Measurements from ENCODE around the gene EMCN.
A peak's percentile ranks its signal among the peaks of the same experiment; 100 is the strongest.

The EMCN gene

GRCh38 chr4:100517864-100518341 lies at the start of gene EMCN:
EMCN (minus strand) TSS chr4:100518022; CDS start chr4:100517914, 108 bp downstream.
- H3K4me2 ChIP-seq, result peak within 1 kb of the TSS; percentile 4 to 62 (median 46); a peak in 18 of 22 replicates
- TF ChIP-seq Cebpa-rat (IDR thresholded peaks at IDR 0.05), result no peak
- no peaks in the 10 kb centered on the region for H3K27me3 ChIP-seq
- no peaks in the 10 kb centered on the region for H3K9me3 ChIP-seq (replicated peaks in 1 of 11)
- peaks cover 3 to 19% (median 10%) of the 10 kb centered on the region in 10 experiments; a peak in 15 of 20 replicates for H3K4me1 ChIP-seq
- no peak within 1 kb of the TSS for H3K4me3 ChIP-seq
- no peak within 1 kb of the TSS for H3K9ac ChIP-seq
- no peaks in the 10 kb centered on the region for H3K36me3 ChIP-seq
- no peaks in the 10 kb centered on the region for H4K20me1 ChIP-seq
- no peak within 1 kb of the TSS for H3K27ac ChIP-seq

- Histone ChIP-seq H3K27ac (no peak overlapping the region), H3K27me3 (no peaks in the 10 kb centered on the region), H3K4me1 (peaks cover 0 to 12% (median 0%) of the 10 kb centered on the region in 10 experiments; a peak in 4 of 20 replicates), H3K4me3 (no peak overlapping the region), H3K9me3 (replicated peaks in 1 of 11) (no peaks in the 10 kb centered on the region), H4K20me1 (no peaks in the 10 kb centered on the region), H3K4me2 (no peak overlapping the region), H3K36me3 (no peaks in the 10 kb centered on the region), H3K9ac (no peak overlapping the region)
- no peak for TF ChIP-seq Cebpa-rat (IDR thresholded peaks at IDR 0.05)
Observed at GRCh38 chr4:100566396-100566795, 48.6 kb upstream of the EMCN start.

- Histone ChIP-seq H3K27me3 (no peaks in the 10 kb centered on the region), H3K9ac (no peak overlapping the region), H3K9me3 (replicated peaks in 1 of 11) (0 out of 22 replicates have a peak, but pooled peaks cover 0 to 5% (median 0%) of the 10 kb centered on the region in 11 experiments), H3K27ac (no peak overlapping the region), H3K4me3 (no peak overlapping the region), H4K20me1 (no peaks in the 10 kb centered on the region), H3K36me3 (no peaks in the 10 kb centered on the region), H3K4me1 (no peaks in the 10 kb centered on the region), H3K4me2 (no peak overlapping the region)
- no peak for TF ChIP-seq Cebpa-rat (IDR thresholded peaks at IDR 0.05)
Observed at GRCh38 chr4:100557306-100557705, 39.5 kb upstream of the EMCN start.

- TF ChIP-seq Cebpa-rat (IDR thresholded peaks at IDR 0.05), result no peak
- Histone ChIP-seq H3K4me2 (no peak overlapping the region), H3K9me3 (replicated peaks in 1 of 11) (0 out of 22 replicates have a peak, but pooled peaks cover 0 to under 1% (median 0%) of the 10 kb centered on the region in 11 experiments), H4K20me1 (no peaks in the 10 kb centered on the region), H3K27ac (no peak overlapping the region), H3K9ac (no peak overlapping the region), H3K27me3 (no peaks in the 10 kb centered on the region), H3K4me3 (no peak overlapping the region), H3K4me1 (no peaks in the 10 kb centered on the region), H3K36me3 (no peaks in the 10 kb centered on the region)
Observed at GRCh38 chr4:100555611-100556337, 38.0 kb upstream of the EMCN start.

GRCh38 chr4:100548200-100548560 lies 30.4 kb upstream of the EMCN start:
- TF ChIP-seq Cebpa-rat (IDR thresholded peaks at IDR 0.05), result no peak
- Histone ChIP-seq H3K27me3 (no peaks in the 10 kb centered on the region), H3K9me3 (replicated peaks in 1 of 11) (no peaks in the 10 kb centered on the region), H3K4me3 (no peak overlapping the region), H3K27ac (no peak overlapping the region), H3K36me3 (no peaks in the 10 kb centered on the region), H3K4me1 (peaks cover 0 to 13% (median 0%) of the 10 kb centered on the region in 10 experiments; a peak in 1 of 20 replicates), H3K9ac (no peak overlapping the region), H4K20me1 (no peaks in the 10 kb centered on the region), H3K4me2 (no peak overlapping the region)

GRCh38 chr4:100547541-100548199 lies 29.8 kb upstream of the EMCN start:
- H3K4me2 ChIP-seq, result no peak overlapping the region
- peaks cover 0 to 13% (median 0%) of the 10 kb centered on the region in 10 experiments; a peak in 1 of 20 replicates for H3K4me1 ChIP-seq
- TF ChIP-seq Cebpa-rat (IDR thresholded peaks at IDR 0.05), result no peak

GRCh38 chr4:100545427-100545826 lies 27.6 kb upstream of the EMCN start:
- H3K4me1 ChIP-seq, result peaks cover 0 to 13% (median 0%) of the 10 kb centered on the region in 10 experiments; a peak in 1 of 20 replicates
- no peaks in the 10 kb centered on the region for H3K27me3 ChIP-seq
- no peak overlapping the region for H3K27ac ChIP-seq
- H3K36me3 ChIP-seq, result no peaks in the 10 kb centered on the region
- H3K4me3 ChIP-seq, result no peak overlapping the region
- H3K9me3 ChIP-seq (replicated peaks in 1 of 11), result no peaks in the 10 kb centered on the region
- H4K20me1 ChIP-seq, result no peaks in the 10 kb centered on the region
- no peak overlapping the region for H3K4me2 ChIP-seq
- no peak for TF ChIP-seq Cebpa-rat (IDR thresholded peaks at IDR 0.05)
- H3K9ac ChIP-seq, result no peak overlapping the region

More at GRCh38 chr4:100547541-100548199, 29.8 kb upstream of the EMCN start:
- H3K4me3 ChIP-seq, result no peak overlapping the region
- no peak overlapping the region for H3K27ac ChIP-seq
- no peaks in the 10 kb centered on the region for H3K9me3 ChIP-seq (replicated peaks in 1 of 11)
- no peaks in the 10 kb centered on the region for H3K36me3 ChIP-seq
- no peaks in the 10 kb centered on the region for H3K27me3 ChIP-seq
- H4K20me1 ChIP-seq, result no peaks in the 10 kb centered on the region
- no peak overlapping the region for H3K9ac ChIP-seq

GRCh38 chr4:100540131-100540530 lies 22.3 kb upstream of the EMCN start:
- TF ChIP-seq Cebpa-rat (IDR thresholded peaks at IDR 0.05), result no peak

GRCh38 chr4:100539706-100540105 lies 21.9 kb upstream of the EMCN start:
- peaks cover 0 to 17% (median 4%) of the 10 kb centered on the region in 10 experiments; a peak in 11 of 20 replicates for H3K4me1 ChIP-seq
- H3K27me3 ChIP-seq, result no peaks in the 10 kb centered on the region
- H3K9ac ChIP-seq, result no peak overlapping the region
- TF ChIP-seq Cebpa-rat (IDR thresholded peaks at IDR 0.05), result no peak
- no peaks in the 10 kb centered on the region for H4K20me1 ChIP-seq
- H3K36me3 ChIP-seq, result no peaks in the 10 kb centered on the region
- no peak overlapping the region for H3K27ac ChIP-seq
- peaks cover 0 to 18% (median 7%) of the 10 kb centered on the region in 11 experiments; a peak in 8 of 22 replicates for H3K9me3 ChIP-seq (replicated peaks in 1 of 11)
- peak overlapping the region in 8 of 11 experiments; percentile 0 to 44 (median 14); a peak in 5 of 22 replicates for H3K4me2 ChIP-seq
- H3K4me3 ChIP-seq, result no peak overlapping the region

More at GRCh38 chr4:100540131-100540530, 22.3 kb upstream of the EMCN start:
- Histone ChIP-seq H3K9ac (no peak overlapping the region), H3K27ac (no peak overlapping the region), H3K36me3 (no peaks in the 10 kb centered on the region), H3K4me3 (no peak overlapping the region), H3K9me3 (replicated peaks in 1 of 11) (peaks cover 0 to 14% (median 7%) of the 10 kb centered on the region in 11 experiments; a peak in 8 of 22 replicates), H3K4me2 (0 out of 22 replicates have a peak overlapping the region, but pooled peaks of 3 of the 11 experiments have one; percentile 0 to 36 (median 8)), H3K27me3 (no peaks in the 10 kb centered on the region), H3K4me1 (peaks cover 0 to 17% (median 4%) of the 10 kb centered on the region in 10 experiments; a peak in 11 of 20 replicates), H4K20me1 (no peaks in the 10 kb centered on the region)

Measured in BLaER1 treated with 17β-estradiol and CSF1 and Interleukin-3, amounts not matched to agents 10 nM and 100 nM (cell line).